ENCODE measurements around the gene PLSCR1.

GRCh38 chr3:146569314-146569713, 24.9 kb upstream of the PLSCR1 start:
- TF ChIP-seq, protein P1, sequence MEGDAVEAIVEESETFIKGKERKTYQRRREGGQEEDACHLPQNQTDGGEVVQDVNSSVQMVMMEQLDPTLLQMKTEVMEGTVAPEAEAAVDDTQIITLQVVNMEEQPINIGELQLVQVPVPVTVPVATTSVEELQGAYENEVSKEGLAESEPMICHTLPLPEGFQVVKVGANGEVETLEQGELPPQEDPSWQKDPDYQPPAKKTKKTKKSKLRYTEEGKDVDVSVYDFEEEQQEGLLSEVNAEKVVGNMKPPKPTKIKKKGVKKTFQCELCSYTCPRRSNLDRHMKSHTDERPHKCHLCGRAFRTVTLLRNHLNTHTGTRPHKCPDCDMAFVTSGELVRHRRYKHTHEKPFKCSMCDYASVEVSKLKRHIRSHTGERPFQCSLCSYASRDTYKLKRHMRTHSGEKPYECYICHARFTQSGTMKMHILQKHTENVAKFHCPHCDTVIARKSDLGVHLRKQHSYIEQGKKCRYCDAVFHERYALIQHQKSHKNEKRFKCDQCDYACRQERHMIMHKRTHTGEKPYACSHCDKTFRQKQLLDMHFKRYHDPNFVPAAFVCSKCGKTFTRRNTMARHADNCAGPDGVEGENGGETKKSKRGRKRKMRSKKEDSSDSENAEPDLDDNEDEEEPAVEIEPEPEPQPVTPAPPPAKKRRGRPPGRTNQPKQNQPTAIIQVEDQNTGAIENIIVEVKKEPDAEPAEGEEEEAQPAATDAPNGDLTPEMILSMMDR (IDR thresholded peaks at IDR 0.05) = no peak
- TF ChIP-seq POLR2A (IDR thresholded peaks at IDR 0.05) = no peak
- TF ChIP-seq POLR2AphosphoS5 (IDR thresholded peaks at IDR 0.05) = no peak
- TF ChIP-seq EP300 (IDR thresholded peaks at IDR 0.05) = no peak
